SK-N-SH (cell line): ENCODE measurements around the gene TEAD1. TPM values are rescaled to one million over a fixed set of nuclear protein-coding genes. Genes with fewer than 3 reads are reported as not detected.

Experiments
- CTCF ChIA-PET: fragments of 300-600, 350-600 bp; formaldehyde crosslinking; extraction: SDS; loops from one replicate; lab custom pipeline; 2021; lab: Yijun Ruan, JAX
- POLR2A ChIA-PET: fragments of 350-600 bp; sonication (Branson Sonifier 250); formaldehyde crosslinking; extraction: SDS; loops from one replicate; lab custom pipeline; 2020; ENCODE audit warnings: antibody characterized with exemption, inconsistent platforms; lab: Yijun Ruan, JAX
- DNase-seq: peaks from one replicate; pipeline ENCODE4 v3.0.0; 2012
- H2AFZ ChIP-seq: fragments of 200-600 bp; sonication (generic); 2 replicates; pipeline ENCODE4 v1.8.1; 2016; ENCODE audit warnings: antibody characterized with exemption, mild to moderate bottlenecking, low read depth
- H3F3A ChIP-seq: fragments of 200-600 bp; sonication (generic); replicated peaks from 2 replicates; pipeline ENCODE3; 2016; ENCODE audit warnings: antibody characterized with exemption, mild to moderate bottlenecking; ENCODE audit not compliant: insufficient read depth
- H3K27ac ChIP-seq, 2 experiments: fragments of 200-500 bp in 1 of 2; fragments of 200-600 bp in 1 of 2; sonication (Bioruptor generic) in 1 of 2; sonication (generic), shearing (Covaris generic) in 1 of 2; 2 replicates each; pipeline versions ENCODE4 v1.5.1 to v1.6.1; 2014 to 2016; ENCODE audit warnings: low read depth in 2 of 2, inconsistent platforms in 1 of 2, low read length in 1 of 2, mild to moderate bottlenecking in 1 of 2, mixed read lengths in 1 of 2
- H3K27me3 ChIP-seq: fragments of 200-600 bp; sonication (generic), shearing (Covaris generic); 2 replicates; pipeline ENCODE4 v1.6.1; 2016; ENCODE audit warnings: mixed run types; ENCODE audit not compliant: insufficient read depth
- H3K36me3 ChIP-seq, 2 experiments: fragments of 200-500 bp in 1 of 2; fragments of 200-600 bp in 1 of 2; sonication (Bioruptor generic) in 1 of 2; sonication (generic) in 1 of 2; replicated peaks in 1 of 2; 2 replicates each; pipeline versions ENCODE3 to v1.5.1; 2014 to 2016; ENCODE audit warnings: low read length in 1 of 2, mild to moderate bottlenecking in 1 of 2; ENCODE audit not compliant: insufficient read depth in 2 of 2, control insufficient read depth in 1 of 2
- H3K4me1 ChIP-seq, 2 experiments: fragments of 200-500 bp in 1 of 2; fragments of 200-600 bp in 1 of 2; sonication (Bioruptor generic) in 1 of 2; sonication (generic), shearing (Covaris generic) in 1 of 2; 2 replicates each; pipeline versions ENCODE4 v1.5.1 to v1.6.1; 2014 to 2016; ENCODE audit warnings: low read depth in 1 of 2, low read length in 1 of 2, mixed run types in 1 of 2; ENCODE audit not compliant: insufficient read depth in 2 of 2, control insufficient read depth in 1 of 2
- H3K4me2 ChIP-seq: fragments of 200-600 bp; sonication (generic), shearing (Covaris generic); 2 replicates; pipeline ENCODE4 v1.6.1; 2017; ENCODE audit warnings: mixed run types
- H3K4me3 ChIP-seq, 2 experiments: fragments of 200-500 bp in 1 of 2; fragments of 200-600 bp in 1 of 2; sonication (Bioruptor generic) in 1 of 2; sonication (generic), shearing (Covaris generic) in 1 of 2; 2 replicates each; pipeline versions ENCODE4 v1.5.1 to v1.8.1; 2014 to 2016; ENCODE audit warnings: low read depth in 2 of 2, inconsistent platforms in 1 of 2, low read length in 1 of 2, mild to moderate bottlenecking in 1 of 2, mixed read lengths in 1 of 2, moderate library complexity in 1 of 2
- H3K79me2 ChIP-seq: fragments of 200-600 bp; sonication (generic); 2 replicates; pipeline ENCODE4 v1.8.1; 2017; ENCODE audit warnings: mild to moderate bottlenecking; ENCODE audit not compliant: insufficient read depth
- H3K9ac ChIP-seq: fragments of 200-600 bp; sonication (generic); 2 replicates; pipeline ENCODE4 v1.6.1; 2017; ENCODE audit warnings: mixed run types
- H3K9me2 ChIP-seq: fragments of 200-600 bp; sonication (generic); 2 replicates; pipeline ENCODE4 v1.6.1; 2017; ENCODE audit warnings: mixed run types
- H3K9me3 ChIP-seq: fragments of 200-600 bp; sonication (generic); 2 replicates; pipeline ENCODE4 v1.6.1; 2017; ENCODE audit warnings: mixed run types, mild to moderate bottlenecking, moderate library complexity
- H4K20me1 ChIP-seq: fragments of 200-600 bp; sonication (generic); 2 replicates; pipeline ENCODE4 v1.6.1; 2017; ENCODE audit warnings: mild to moderate bottlenecking, mixed run types; ENCODE audit not compliant: insufficient read depth
- EZH2phosphoT487 ChIP-seq: fragments of 200-600 bp; sonication (generic); IDR thresholded peaks from 2 replicates; pipeline ENCODE4 v1.6.1; 2017; ENCODE audit warnings: low read depth, mixed run types, mild to moderate bottlenecking, antibody characterized with exemption, moderate library complexity, borderline replicate concordance
- MXI1 ChIP-seq: IDR thresholded peaks from 2 replicates; pipeline ENCODE4 v1.6.1; 2012; ENCODE audit warnings: mild to moderate bottlenecking, low read depth, low read length, improper control_type of control experiment
- TAF1 ChIP-seq: IDR thresholded peaks from 2 replicates; pipeline ENCODE4 v1.6.1; 2012; ENCODE audit warnings: low read depth, mild to moderate bottlenecking, low read length, moderate library complexity, borderline replicate concordance
- YY1 ChIP-seq: IDR thresholded peaks from 2 replicates; pipeline ENCODE4 v1.4.0; 2012; ENCODE audit warnings: low read depth, mild to moderate bottlenecking
- WGBS: methylation state at CpG from one replicate; pipeline ENCODE4 v1.1.6; 2017; ENCODE audit warnings: low lambda C conversion rate; 5-methylcytosine and 5-hydroxymethylcytosine counted together
- polyA plus RNA-seq, 3 experiments: library from polyadenylated mRNA; depleted of rRNA; stranded (reverse); fragments of >200 nt; gene quantifications; 2 replicates each; pipeline ENCODE4 v1.2.3, GENCODE V29; 2012
- TF ChIP-seq, protein P1 (sequence below): IDR thresholded peaks from 2 replicates; pipeline ENCODE4 v1.6.1; 2012; ENCODE audit warnings: mild to moderate bottlenecking, low read depth, low read length, moderate library complexity
- TF ChIP-seq, protein P2 (sequence below): fragments of 200-600 bp; sonication (generic); IDR thresholded peaks from 2 replicates; pipeline ENCODE4 v1.6.1; 2017; ENCODE audit warnings: antibody characterized with exemption, mild to moderate bottlenecking, moderate library complexity
- TF ChIP-seq, protein P3 (sequence below): IDR thresholded peaks from 2 replicates; pipeline ENCODE4 v1.4.0; 2012; ENCODE audit warnings: low read depth, borderline replicate concordance

The TEAD1 gene
- polyA plus RNA-seq, 1 of the 3 experiments (the other 2 are of a cell fraction) = 31.2 TPM

DNA sequence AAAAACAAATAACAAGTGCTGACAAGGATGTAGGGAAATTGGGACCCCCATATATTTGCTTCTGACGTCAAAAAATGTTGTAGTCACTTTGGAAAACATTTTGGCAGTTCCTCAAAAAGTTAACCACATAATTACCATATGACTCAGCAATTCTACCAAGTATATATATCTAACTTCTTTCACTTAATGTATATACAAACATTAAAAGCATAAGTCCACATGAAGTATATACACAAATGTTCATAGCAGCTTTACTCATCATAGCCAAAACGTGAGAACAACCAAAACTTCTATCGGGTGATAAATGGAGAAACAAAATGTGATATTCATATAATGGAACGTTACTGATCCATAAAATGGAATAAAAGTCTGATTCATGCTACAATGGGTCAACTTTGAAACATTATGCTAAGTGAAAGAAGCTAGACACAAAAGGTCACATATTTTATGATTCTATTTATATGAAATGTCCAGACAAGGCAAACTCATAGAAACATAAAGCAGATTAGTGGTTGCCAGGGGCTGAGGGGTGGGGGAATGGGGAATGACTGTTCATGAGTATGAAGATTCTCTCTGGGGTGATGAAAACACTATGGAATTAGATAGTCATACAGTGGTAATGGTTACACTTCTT, 48.7 kb upstream of the TEAD1 start (continued):
- TF ChIP-seq EZH2phosphoT487 = no peak
- TF ChIP-seq, protein P1, sequence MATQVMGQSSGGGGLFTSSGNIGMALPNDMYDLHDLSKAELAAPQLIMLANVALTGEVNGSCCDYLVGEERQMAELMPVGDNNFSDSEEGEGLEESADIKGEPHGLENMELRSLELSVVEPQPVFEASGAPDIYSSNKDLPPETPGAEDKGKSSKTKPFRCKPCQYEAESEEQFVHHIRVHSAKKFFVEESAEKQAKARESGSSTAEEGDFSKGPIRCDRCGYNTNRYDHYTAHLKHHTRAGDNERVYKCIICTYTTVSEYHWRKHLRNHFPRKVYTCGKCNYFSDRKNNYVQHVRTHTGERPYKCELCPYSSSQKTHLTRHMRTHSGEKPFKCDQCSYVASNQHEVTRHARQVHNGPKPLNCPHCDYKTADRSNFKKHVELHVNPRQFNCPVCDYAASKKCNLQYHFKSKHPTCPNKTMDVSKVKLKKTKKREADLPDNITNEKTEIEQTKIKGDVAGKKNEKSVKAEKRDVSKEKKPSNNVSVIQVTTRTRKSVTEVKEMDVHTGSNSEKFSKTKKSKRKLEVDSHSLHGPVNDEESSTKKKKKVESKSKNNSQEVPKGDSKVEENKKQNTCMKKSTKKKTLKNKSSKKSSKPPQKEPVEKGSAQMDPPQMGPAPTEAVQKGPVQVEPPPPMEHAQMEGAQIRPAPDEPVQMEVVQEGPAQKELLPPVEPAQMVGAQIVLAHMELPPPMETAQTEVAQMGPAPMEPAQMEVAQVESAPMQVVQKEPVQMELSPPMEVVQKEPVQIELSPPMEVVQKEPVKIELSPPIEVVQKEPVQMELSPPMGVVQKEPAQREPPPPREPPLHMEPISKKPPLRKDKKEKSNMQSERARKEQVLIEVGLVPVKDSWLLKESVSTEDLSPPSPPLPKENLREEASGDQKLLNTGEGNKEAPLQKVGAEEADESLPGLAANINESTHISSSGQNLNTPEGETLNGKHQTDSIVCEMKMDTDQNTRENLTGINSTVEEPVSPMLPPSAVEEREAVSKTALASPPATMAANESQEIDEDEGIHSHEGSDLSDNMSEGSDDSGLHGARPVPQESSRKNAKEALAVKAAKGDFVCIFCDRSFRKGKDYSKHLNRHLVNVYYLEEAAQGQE = no peak
- TF ChIP-seq, protein P2, sequence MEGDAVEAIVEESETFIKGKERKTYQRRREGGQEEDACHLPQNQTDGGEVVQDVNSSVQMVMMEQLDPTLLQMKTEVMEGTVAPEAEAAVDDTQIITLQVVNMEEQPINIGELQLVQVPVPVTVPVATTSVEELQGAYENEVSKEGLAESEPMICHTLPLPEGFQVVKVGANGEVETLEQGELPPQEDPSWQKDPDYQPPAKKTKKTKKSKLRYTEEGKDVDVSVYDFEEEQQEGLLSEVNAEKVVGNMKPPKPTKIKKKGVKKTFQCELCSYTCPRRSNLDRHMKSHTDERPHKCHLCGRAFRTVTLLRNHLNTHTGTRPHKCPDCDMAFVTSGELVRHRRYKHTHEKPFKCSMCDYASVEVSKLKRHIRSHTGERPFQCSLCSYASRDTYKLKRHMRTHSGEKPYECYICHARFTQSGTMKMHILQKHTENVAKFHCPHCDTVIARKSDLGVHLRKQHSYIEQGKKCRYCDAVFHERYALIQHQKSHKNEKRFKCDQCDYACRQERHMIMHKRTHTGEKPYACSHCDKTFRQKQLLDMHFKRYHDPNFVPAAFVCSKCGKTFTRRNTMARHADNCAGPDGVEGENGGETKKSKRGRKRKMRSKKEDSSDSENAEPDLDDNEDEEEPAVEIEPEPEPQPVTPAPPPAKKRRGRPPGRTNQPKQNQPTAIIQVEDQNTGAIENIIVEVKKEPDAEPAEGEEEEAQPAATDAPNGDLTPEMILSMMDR = no peak

DNA sequence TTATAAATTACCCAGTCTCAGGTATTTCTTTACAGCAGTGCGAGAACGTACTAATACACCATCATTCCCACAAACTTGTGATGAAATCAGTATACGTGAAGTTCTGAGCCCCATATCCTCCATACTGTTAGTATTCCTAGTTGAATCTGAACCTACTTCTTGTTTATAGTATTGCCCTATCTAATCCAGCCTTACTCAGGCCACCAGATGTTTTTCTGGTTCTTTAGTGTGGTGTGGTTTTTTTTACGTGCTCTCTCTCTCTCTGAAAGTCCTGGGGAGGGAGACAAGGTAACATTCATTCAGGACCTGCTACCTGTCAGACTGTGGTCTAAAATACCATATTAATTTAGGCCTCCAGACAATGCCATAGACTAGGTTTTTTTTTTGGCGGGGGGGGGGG, 47.6 kb upstream of the TEAD1 start:
- DNase-seq = no peak

More for the DNA sequence above, 47.6 kb upstream of the TEAD1 start:
- Histone ChIP-seq H3K4me2 (0 out of 2 replicates have a peak overlapping the region, but pooled peaks have one; percentile 15), H3K4me1 (no peaks in the 10 kb centered on the region; a peak in 1 of 4 replicates), H3K4me3 (no peak overlapping the region; a peak in 1 of 4 replicates), H3K27me3 (no peaks in the 10 kb centered on the region), H3K27ac (peak overlapping the region in 1 of 2 experiments; percentile 88; a peak in 2 of 4 replicates), H3K36me3 (peaks cover 0 to 6% of the 10 kb centered on the region in 2 experiments), H3K9me2 (no peaks in the 10 kb centered on the region), H2AFZ (no peak overlapping the region), H4K20me1 (no peaks in the 10 kb centered on the region), H3K9me3 (peaks cover 18% of the 10 kb centered on the region; the same call in 1 of the 2 replicates), H3F3A (peaks cover 23% of the 10 kb centered on the region), H3K9ac (no peak overlapping the region), H3K79me2 (no peaks in the 10 kb centered on the region)
- ChIA-PET CTCF (interaction anchor here (1.7 kb wide), 1 partner anchor 15 kb away, joined by 5 read pairs; no protein-coding TSS in a partner anchor), POLR2A (no interaction called here)
- TF ChIP-seq, protein P3, sequence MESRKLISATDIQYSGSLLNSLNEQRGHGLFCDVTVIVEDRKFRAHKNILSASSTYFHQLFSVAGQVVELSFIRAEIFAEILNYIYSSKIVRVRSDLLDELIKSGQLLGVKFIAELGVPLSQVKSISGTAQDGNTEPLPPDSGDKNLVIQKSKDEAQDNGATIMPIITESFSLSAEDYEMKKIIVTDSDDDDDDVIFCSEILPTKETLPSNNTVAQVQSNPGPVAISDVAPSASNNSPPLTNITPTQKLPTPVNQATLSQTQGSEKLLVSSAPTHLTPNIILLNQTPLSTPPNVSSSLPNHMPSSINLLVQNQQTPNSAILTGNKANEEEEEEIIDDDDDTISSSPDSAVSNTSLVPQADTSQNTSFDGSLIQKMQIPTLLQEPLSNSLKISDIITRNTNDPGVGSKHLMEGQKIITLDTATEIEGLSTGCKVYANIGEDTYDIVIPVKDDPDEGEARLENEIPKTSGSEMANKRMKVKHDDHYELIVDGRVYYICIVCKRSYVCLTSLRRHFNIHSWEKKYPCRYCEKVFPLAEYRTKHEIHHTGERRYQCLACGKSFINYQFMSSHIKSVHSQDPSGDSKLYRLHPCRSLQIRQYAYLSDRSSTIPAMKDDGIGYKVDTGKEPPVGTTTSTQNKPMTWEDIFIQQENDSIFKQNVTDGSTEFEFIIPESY = no peak
- TF ChIP-seq YY1 (no peak), MXI1 (no peak), EZH2phosphoT487 (no peak), TAF1 (no peak)
- TF ChIP-seq, protein P1 = no peak
- 89% methylated on average over 5 of the region's 5 CpGs for WGBS
